Gastrocnemius medialis (tissue), 4 donors: ENCODE results near the gene MAP2K5. TPM values are rescaled to one million over a fixed set of nuclear protein-coding genes. Genes with fewer than 3 reads are reported as not detected.

Source experiments
- ATAC-seq, 2 donors: fragments of 150-250 bp; one replicate each; pipeline ENCODE4 v1.9.1; 2016
- DNase-seq, 2 donors: peaks; one replicate each; pipeline ENCODE4 v3.0.0-alpha.2; 2019
- H3K27ac ChIP-seq, 4 donors: fragments of 200-600 bp; sonication (generic); 1 replicate in 1 of 4; 2 replicates in 3 of 4; pipeline ENCODE4 v1.5.1; 2016 to 2018; ENCODE audit warnings: mild to moderate bottlenecking in 2 of 4, moderate library complexity in 1 of 4
- H3K27me3 ChIP-seq, 3 donors: fragments of 200-600 bp; sonication (generic) in 2 of 3; 1 replicate in 1 of 3; 2 replicates in 2 of 3; pipeline versions ENCODE4 v1.5.1 to v1.6.0; 2016 to 2019; ENCODE audit warnings: mild to moderate bottlenecking in 1 of 3, moderate library complexity in 1 of 3
- H3K36me3 ChIP-seq, 2 donors: fragments of 200-600 bp; sonication (generic) in 1 of 2; one replicate each; pipeline ENCODE4 v1.5.1; 2017 to 2018
- H3K4me1 ChIP-seq, 2 donors: fragments of 200-600 bp; sonication (generic) in 1 of 2; one replicate each; pipeline ENCODE4 v1.5.1; 2016 to 2017; ENCODE audit warnings: mild to moderate bottlenecking in 2 of 2
- H3K4me3 ChIP-seq, 4 donors: fragments of 200-600 bp; sonication (generic) in 3 of 4; 1 replicate in 1 of 4; 2 replicates in 3 of 4; pipeline ENCODE4 v1.5.1; 2016 to 2019; ENCODE audit warnings: mild to moderate bottlenecking in 2 of 4
- H3K9me3 ChIP-seq, 3 donors: fragments of 200-600 bp; sonication (generic) in 2 of 3; 1 replicate in 1 of 3; 2 replicates in 2 of 3; pipeline ENCODE4 v1.5.1; 2016 to 2019
- POLR2A ChIP-seq, 2 donors: fragments of 450-650 bp; IDR thresholded peaks; one replicate each; pipeline ENCODE4 v1.6.1; 2017; ENCODE audit warnings: antibody characterized with exemption in 2 of 2, mild to moderate bottlenecking in 2 of 2, moderate library complexity in 2 of 2
- in situ Hi-C, 4 donors: fragments of 200-750 bp; cut with MboI; loops; one replicate each; pipeline versions ENCODE4 v1.15.0 to v1.8.0; 2017; ENCODE audit warnings: low sequenced_read_pairs in 4 of 4
- intact Hi-C: fragments of 100-400 bp; cut with DNase I; formaldehyde crosslinking; loops from one replicate; pipeline ENCODE4 v1.15.1; 2023; ENCODE audit warnings: low total_unique reads
- total RNA-seq, 4 donors: library from RNA; depleted of rRNA; stranded (reverse); fragments of >200 nt; gene quantifications; one replicate each; pipeline versions ENCODE4 v1.1.0 to v1.2.3, GENCODE V29; 2016
- TF ChIP-seq, protein P1 (sequence below), 5 experiments: fragments of 450-650 bp in 3 of 5; fragments of 200-600 bp in 2 of 5; sonication (generic) in 2 of 5; IDR thresholded peaks in 4 of 5; conservative IDR thresholded peaks in 1 of 5; 1 replicate in 4 of 5; 2 replicates in 1 of 5; pipeline ENCODE4 v1.5.1; 2016 to 2019; ENCODE audit warnings: antibody characterized with exemption in 5 of 5, mild to moderate bottlenecking in 3 of 5, moderate library complexity in 3 of 5

MAP2K5 gene
- total RNA-seq, 4 donors from 2014 or later: 5.9 to 6.8 (median 6.4) TPM

GRCh38 chr15:67805008-67805665, 262.6 kb downstream of the MAP2K5 start:
- in situ Hi-C loops (no loop called here), intact Hi-C loops (no loop called here)
- H3K27me3 ChIP-seq: no peaks in the 10 kb centered on the region
- H3K9me3 ChIP-seq: no peaks in the 10 kb centered on the region
- no peak overlapping the region for H3K4me3 ChIP-seq
- no peaks in the 10 kb centered on the region for H3K36me3 ChIP-seq
- no peak for DNase-seq
- TF ChIP-seq, protein P1, sequence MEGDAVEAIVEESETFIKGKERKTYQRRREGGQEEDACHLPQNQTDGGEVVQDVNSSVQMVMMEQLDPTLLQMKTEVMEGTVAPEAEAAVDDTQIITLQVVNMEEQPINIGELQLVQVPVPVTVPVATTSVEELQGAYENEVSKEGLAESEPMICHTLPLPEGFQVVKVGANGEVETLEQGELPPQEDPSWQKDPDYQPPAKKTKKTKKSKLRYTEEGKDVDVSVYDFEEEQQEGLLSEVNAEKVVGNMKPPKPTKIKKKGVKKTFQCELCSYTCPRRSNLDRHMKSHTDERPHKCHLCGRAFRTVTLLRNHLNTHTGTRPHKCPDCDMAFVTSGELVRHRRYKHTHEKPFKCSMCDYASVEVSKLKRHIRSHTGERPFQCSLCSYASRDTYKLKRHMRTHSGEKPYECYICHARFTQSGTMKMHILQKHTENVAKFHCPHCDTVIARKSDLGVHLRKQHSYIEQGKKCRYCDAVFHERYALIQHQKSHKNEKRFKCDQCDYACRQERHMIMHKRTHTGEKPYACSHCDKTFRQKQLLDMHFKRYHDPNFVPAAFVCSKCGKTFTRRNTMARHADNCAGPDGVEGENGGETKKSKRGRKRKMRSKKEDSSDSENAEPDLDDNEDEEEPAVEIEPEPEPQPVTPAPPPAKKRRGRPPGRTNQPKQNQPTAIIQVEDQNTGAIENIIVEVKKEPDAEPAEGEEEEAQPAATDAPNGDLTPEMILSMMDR (IDR thresholded peaks at IDR 0.05 in 4 of 5, conservative IDR thresholded peaks at IDR 0.05 in 1 of 5): no peak
- TF ChIP-seq POLR2A (IDR thresholded peaks at IDR 0.05): no peak
- no peaks in the 10 kb centered on the region for H3K4me1 ChIP-seq
- no peak for ATAC-seq
- no peak overlapping the region for H3K27ac ChIP-seq

DNA sequence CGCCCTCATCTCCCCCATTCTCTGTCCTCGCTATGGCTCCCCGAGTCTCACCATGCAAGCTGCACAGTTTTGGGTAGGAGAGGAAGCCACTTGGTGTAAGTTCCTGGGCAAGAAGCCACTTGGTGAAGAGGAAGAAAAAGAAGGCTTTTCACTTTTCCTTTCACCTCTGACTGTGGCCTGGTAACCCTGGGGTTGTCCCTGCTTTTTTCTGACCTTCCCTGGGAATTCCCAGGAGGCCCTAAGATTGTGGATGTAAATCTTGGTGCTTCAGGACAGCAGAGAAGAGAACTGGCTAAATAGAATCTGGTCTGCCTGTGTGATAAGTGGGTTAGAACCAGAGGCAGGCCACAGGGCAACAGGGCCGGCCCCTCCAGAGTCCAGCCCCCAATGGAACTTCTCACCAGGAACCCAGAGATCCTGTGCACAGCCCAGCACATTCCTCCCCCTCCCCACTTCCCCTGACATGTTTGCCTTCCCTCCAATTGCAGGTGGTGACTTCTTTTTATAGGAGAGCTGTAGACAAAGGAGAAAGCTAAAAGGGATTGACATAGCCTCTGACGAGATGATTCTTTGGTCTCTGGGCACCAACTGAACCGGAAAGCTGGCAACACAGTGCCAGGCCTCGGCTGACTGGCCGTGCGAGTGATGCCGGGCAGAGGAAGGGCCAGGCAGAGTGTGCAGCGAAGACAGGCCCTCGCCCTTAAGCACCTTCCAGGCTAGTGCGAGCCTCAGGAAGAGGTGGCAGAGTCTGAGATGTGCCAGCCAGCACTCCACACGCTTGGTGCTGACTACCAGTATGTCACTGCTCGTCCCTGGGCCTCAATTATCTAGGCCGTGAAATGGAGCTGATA, 263.4 kb downstream of the MAP2K5 start:
- H3K4me3 ChIP-seq: no peak overlapping the region
- no peaks in the 10 kb centered on the region for H3K4me1 ChIP-seq
- no peak overlapping the region for H3K27ac ChIP-seq
- ATAC-seq (no peak), DNase-seq (no peak)
- TF ChIP-seq, protein P1 (IDR thresholded peaks at IDR 0.05 in 4 of 5, conservative IDR thresholded peaks at IDR 0.05 in 1 of 5): no peak
- no peak for TF ChIP-seq POLR2A (IDR thresholded peaks at IDR 0.05)
- H3K27me3 ChIP-seq: no peaks in the 10 kb centered on the region
- no peaks in the 10 kb centered on the region for H3K36me3 ChIP-seq
- H3K9me3 ChIP-seq: no peaks in the 10 kb centered on the region
- intact Hi-C loops: no loop called here
- in situ Hi-C loops: no loop called here

- H3K36me3 ChIP-seq: no peaks in the 10 kb centered on the region
- H3K27me3 ChIP-seq: no peaks in the 10 kb centered on the region
- no peak for DNase-seq
- H3K27ac ChIP-seq: no peak overlapping the region
- H3K4me1 ChIP-seq: no peaks in the 10 kb centered on the region
- H3K9me3 ChIP-seq: no peaks in the 10 kb centered on the region
- ATAC-seq: no peak
- no peak for TF ChIP-seq POLR2A (IDR thresholded peaks at IDR 0.05)
- TF ChIP-seq, protein P1 (IDR thresholded peaks at IDR 0.05 in 4 of 5, conservative IDR thresholded peaks at IDR 0.05 in 1 of 5): no peak
- in situ Hi-C loops: no loop called here
- H3K4me3 ChIP-seq: no peak overlapping the region
- intact Hi-C loops: no loop called here
Observed at GRCh38 chr15:67806536-67806935, 264.0 kb downstream of the MAP2K5 start.

DNA sequence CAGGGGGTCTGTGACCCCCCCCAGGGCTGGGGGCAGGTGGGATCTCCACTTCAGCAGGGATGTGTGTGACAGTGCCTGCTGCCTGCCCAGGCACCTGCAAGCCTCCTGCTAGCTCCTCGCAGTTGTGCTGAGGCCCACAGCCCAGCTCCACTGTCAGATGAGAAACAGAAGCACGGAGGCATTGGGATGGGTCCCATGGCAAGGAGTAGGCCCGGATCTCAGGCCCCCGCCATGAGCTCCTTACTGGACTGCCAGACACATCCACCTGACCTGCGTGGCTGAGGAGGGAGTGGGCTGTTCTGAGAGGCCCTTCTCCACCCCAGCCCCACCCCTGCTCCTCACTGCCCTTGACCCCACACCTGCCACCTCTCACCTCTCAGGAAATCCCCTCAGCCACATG, 264.6 kb downstream of the MAP2K5 start:
- no peaks in the 10 kb centered on the region for H3K27me3 ChIP-seq
- no peaks in the 10 kb centered on the region for H3K4me1 ChIP-seq
- H3K4me3 ChIP-seq: no peak overlapping the region
- in situ Hi-C loops: no loop called here
- TF ChIP-seq, protein P1 (IDR thresholded peaks at IDR 0.05 in 4 of 5, conservative IDR thresholded peaks at IDR 0.05 in 1 of 5): no peak
- TF ChIP-seq POLR2A (IDR thresholded peaks at IDR 0.05): no peak
- H3K9me3 ChIP-seq: no peaks in the 10 kb centered on the region
- intact Hi-C loops: no loop called here
- no peak overlapping the region for H3K27ac ChIP-seq
- no peak for DNase-seq
- H3K36me3 ChIP-seq: no peaks in the 10 kb centered on the region
- ATAC-seq: no peak
